Glutamatergic neuron (in vitro differentiated cells): ENCODE results near the gene CCNK. TPM values are rescaled to one million over a fixed set of nuclear protein-coding genes. Genes with fewer than 3 reads are reported as not detected.

Experiments
- DNase-seq: peaks from one replicate; pipeline ENCODE4 v3.0.0; 2022
- H3K27ac Mint-ChIP-seq: one replicate; pipeline ENCODE4 v1.8.0; 2020; ENCODE audit warnings: mild to moderate bottlenecking, mixed read lengths, inconsistent platforms; ENCODE audit not compliant: unreplicated experiment
- H3K27me3 Mint-ChIP-seq: one replicate; pipeline ENCODE4 v1.8.0; 2020; ENCODE audit warnings: mild to moderate bottlenecking, moderate library complexity, mixed read lengths, inconsistent platforms; ENCODE audit not compliant: unreplicated experiment
- H3K36me3 Mint-ChIP-seq: one replicate; pipeline ENCODE4 v1.8.0; 2020; ENCODE audit warnings: mild to moderate bottlenecking, mixed read lengths, inconsistent platforms; ENCODE audit not compliant: unreplicated experiment
- H3K4me1 Mint-ChIP-seq: one replicate; pipeline ENCODE4 v1.8.0; 2020; ENCODE audit warnings: mild to moderate bottlenecking, low read depth, mixed read lengths, inconsistent platforms; ENCODE audit not compliant: unreplicated experiment
- H3K4me3 Mint-ChIP-seq: one replicate; pipeline ENCODE4 v1.8.0; 2020; ENCODE audit warnings: mild to moderate bottlenecking, mixed read lengths, inconsistent platforms; ENCODE audit not compliant: unreplicated experiment
- H3K9me3 Mint-ChIP-seq: one replicate; pipeline ENCODE4 v1.8.0; 2020; ENCODE audit warnings: mild to moderate bottlenecking, moderate library complexity, mixed read lengths, inconsistent platforms; ENCODE audit not compliant: unreplicated experiment
- total RNA-seq: library from RNA; stranded (reverse); fragmentation: NEBNext Ultra II Directional; extraction: Animal tissue kit (Norgen Biotek cat#: 25700); gene quantifications from one replicate; pipeline ENCODE4 v1.2.1, GENCODE V29; 2021; ENCODE audit not compliant: unreplicated experiment
- TF ChIP-seq, protein P1 (sequence below): fragments of 200-600 bp; sonication (generic); IDR thresholded peaks from one replicate; pipeline ENCODE4 v1.5.0; 2021; ENCODE audit not compliant: partially characterized antibody, unreplicated experiment

The CCNK gene
- total RNA-seq, 1 donor from 2014 or later, result 47.2 TPM

DNA sequence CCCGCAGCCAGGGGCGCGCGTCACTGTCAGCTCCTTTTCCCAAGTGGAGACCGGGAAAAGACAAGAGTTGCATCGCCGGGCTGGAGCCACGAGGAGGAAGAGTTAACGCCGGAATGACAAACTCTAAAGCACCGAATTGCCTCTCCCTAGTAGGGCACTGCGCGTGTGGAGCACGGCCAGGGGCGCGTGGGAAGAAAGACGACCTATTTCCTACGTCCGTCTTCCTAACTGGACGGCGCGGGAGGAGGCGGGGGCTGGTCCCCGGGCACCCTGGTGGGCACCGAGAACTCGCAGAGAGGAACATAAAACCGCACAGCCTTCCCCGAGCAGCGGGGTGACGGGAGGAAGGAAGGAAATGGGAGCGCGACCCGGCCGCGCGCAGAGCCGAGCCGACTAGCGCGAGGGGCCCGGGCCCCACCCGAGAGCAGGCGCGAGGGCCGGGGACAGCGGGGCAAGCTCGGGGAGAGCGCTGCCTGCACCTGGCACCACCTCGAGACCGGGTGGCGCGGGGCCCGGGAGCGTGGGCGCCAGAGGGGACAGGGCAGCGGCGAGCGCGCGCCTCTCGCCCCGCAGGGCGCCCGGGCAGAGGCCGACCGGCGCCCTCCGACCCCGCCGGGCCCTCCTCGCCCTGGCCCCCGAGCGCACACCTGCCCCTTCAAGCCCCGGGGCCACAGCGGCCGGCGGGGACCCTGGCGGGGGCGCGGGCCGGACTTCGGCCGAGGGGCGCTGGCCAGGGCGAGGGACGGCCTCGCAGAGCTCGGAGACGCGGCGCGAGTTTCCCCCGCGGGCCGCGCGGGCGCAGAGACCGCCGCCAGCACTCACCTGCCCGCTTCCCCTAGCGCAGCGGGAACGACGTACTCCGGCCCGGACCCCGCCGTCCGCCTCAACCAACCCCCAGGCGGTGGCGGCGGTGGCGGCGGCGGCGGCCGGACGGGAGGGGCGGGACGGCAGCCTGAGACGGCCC is 1.0 kb upstream of the CCNK start, which contains the start of gene SETD3:
Gene SETD3, minus strand, starts transcription at position 954 of the 964 bp plus-strand sequence. CDS start 15,054 bp downstream, outside the sequence.
- Mint-ChIP-seq H3K9me3 (peaks cover 5% of the 10 kb centered on the region), H3K27ac (peak within 1 kb of the TSS; percentile 77), H3K4me1 (peaks cover 11% of the 10 kb centered on the region), H3K27me3 (peaks cover 10% of the 10 kb centered on the region), H3K36me3 (no peaks in the 10 kb centered on the region), H3K4me3 (peak within 1 kb of the TSS; percentile 98)
- peak; percentile 57 for DNase-seq
- TF ChIP-seq, protein P1, sequence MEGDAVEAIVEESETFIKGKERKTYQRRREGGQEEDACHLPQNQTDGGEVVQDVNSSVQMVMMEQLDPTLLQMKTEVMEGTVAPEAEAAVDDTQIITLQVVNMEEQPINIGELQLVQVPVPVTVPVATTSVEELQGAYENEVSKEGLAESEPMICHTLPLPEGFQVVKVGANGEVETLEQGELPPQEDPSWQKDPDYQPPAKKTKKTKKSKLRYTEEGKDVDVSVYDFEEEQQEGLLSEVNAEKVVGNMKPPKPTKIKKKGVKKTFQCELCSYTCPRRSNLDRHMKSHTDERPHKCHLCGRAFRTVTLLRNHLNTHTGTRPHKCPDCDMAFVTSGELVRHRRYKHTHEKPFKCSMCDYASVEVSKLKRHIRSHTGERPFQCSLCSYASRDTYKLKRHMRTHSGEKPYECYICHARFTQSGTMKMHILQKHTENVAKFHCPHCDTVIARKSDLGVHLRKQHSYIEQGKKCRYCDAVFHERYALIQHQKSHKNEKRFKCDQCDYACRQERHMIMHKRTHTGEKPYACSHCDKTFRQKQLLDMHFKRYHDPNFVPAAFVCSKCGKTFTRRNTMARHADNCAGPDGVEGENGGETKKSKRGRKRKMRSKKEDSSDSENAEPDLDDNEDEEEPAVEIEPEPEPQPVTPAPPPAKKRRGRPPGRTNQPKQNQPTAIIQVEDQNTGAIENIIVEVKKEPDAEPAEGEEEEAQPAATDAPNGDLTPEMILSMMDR, result no peak

DNA sequence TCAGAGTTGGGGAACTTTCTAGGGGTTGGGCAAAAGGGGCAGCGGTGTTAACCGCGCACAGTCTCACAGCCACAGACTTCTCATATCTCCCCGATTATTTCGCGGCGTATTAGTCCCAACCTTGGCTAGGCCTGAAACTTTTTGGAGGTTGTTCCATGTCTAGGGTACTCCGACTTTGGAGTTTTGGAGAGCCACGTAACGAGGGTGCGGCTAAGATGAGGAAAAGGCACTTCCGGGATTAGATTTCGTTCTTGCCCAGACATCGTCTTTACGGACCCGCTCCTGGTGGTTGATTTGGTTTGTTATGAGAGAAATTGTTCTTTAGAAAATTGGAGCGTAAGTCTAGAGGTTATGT is 513 bp downstream of the CCNK start:
- TF ChIP-seq, protein P1, result no peak
- peaks cover 10% of the 10 kb centered on the region for H3K27me3 Mint-ChIP-seq
- H3K36me3 Mint-ChIP-seq, result no peaks in the 10 kb centered on the region
- H3K4me3 Mint-ChIP-seq, result peak overlapping the region; percentile 98
- peak overlapping the region; percentile 77 for H3K27ac Mint-ChIP-seq
- peaks cover 5% of the 10 kb centered on the region for H3K9me3 Mint-ChIP-seq
- no peak for DNase-seq
- peaks cover 15% of the 10 kb centered on the region for H3K4me1 Mint-ChIP-seq

DNA sequence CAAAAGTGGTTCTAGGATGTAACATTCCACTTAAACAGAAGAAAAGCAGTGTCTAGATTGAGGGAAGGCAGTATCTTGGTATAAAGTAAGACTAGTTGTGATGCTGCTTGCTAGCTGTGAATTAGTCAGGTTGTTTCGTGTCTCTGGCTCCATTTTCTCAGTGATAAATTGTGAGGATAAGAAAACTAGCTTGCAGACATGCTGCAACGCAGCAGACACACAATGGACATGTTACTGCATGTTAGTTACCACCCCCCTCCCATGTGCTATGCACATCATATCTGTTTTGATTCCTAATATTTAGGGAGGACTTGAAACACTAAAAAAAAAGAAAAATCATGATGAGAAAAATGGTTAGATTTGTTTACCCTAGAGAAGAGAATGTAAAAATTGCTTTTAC is 2.9 kb downstream of the CCNK start:
- no peaks in the 10 kb centered on the region for H3K36me3 Mint-ChIP-seq
- H3K27me3 Mint-ChIP-seq, result peaks cover 10% of the 10 kb centered on the region
- TF ChIP-seq, protein P1, result no peak
- no peak overlapping the region for H3K27ac Mint-ChIP-seq
- DNase-seq, result no peak
- H3K4me3 Mint-ChIP-seq, result no peak overlapping the region
- H3K4me1 Mint-ChIP-seq, result peaks cover 17% of the 10 kb centered on the region
- peaks cover 5% of the 10 kb centered on the region for H3K9me3 Mint-ChIP-seq

DNA sequence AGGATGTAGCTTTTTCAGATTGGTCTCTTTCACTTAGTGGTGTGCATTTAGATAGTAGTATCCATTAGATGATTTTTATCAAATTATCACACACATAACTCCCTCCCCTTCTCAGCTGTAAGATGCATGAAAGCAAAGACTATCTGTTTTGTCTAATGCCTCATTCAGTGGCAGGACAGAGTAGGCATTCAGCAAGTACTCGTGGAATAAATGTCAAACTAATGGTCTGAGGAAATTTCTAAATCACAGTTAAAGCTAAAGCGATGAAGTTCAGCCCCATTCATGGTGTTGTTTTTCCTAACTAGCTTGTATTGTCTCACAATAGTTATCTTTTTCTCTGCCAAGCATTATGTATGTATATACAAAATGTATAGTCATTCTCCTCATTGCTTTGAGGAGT is 16.1 kb downstream of the CCNK start:
- TF ChIP-seq, protein P1, result no peak
- H3K4me3 Mint-ChIP-seq, result no peak overlapping the region
- peaks cover 2% of the 10 kb centered on the region for H3K27me3 Mint-ChIP-seq
- no peaks in the 10 kb centered on the region for H3K9me3 Mint-ChIP-seq
- H3K36me3 Mint-ChIP-seq, result no peaks in the 10 kb centered on the region
- H3K4me1 Mint-ChIP-seq, result no peaks in the 10 kb centered on the region
- DNase-seq, result no peak
- H3K27ac Mint-ChIP-seq, result no peak overlapping the region

DNA sequence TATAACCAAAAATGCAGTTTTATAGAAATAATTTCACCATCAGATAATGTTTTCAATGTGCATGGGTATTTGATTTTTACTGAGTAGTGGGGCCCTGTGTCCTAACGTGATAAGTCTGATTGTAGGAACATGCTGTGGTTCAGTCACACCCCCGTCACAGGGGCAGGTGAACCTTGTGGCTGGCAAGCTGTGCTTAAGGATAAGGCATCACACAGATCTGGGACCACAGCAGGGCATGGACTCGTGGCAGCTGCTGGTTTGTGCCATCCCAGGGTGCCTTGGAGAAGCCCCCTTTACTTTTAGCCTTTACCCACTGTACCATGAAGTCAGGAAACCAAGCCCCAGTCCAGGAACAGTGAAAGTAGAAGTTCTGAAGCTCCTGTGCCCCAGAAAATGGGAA is 16.7 kb downstream of the CCNK start:
- Mint-ChIP-seq H3K4me1 (no peaks in the 10 kb centered on the region), H3K36me3 (no peaks in the 10 kb centered on the region), H3K27me3 (peaks cover 2% of the 10 kb centered on the region), H3K4me3 (no peak overlapping the region), H3K27ac (no peak overlapping the region), H3K9me3 (no peaks in the 10 kb centered on the region)
- DNase-seq, result no peak
- TF ChIP-seq, protein P1, result no peak
